DOHH2 (cell line): ENCODE measurements around the gene SIDT1.
"Not testable (repeated sequence)": the region's sequence is repeated elsewhere in the genome, so short reads cannot be mapped to it uniquely, and the experiment has no call there.

ENCODE experiments used
- CTCF ChIP-seq: fragments of 200-600 bp; sonication (generic); IDR thresholded peaks from one replicate; pipeline ENCODE4 v1.5.1; 2014; ENCODE audit warnings: antibody characterized with exemption, mild to moderate bottlenecking, low read depth, low read length; ENCODE audit not compliant: poor library complexity, severe bottlenecking
- EZH2phosphoT487 ChIP-seq: fragments of 200-600 bp; sonication (generic); IDR thresholded peaks from 2 replicates; pipeline ENCODE4 v1.6.1; 2017; ENCODE audit warnings: borderline replicate concordance, mild to moderate bottlenecking, antibody characterized with exemption, low read length, moderate library complexity, mixed read lengths

GRCh38 chr3:113636034-113636433 lies 103.7 kb downstream of the SIDT1 start:
- TF ChIP-seq CTCF, EZH2phosphoT487: not testable (repeated sequence)
